ENCODE data around the gene SMCP.
A peak's percentile ranks its signal among the peaks of the same experiment; 100 is the strongest.

SMCP gene

GRCh38 chr1:152886758-152887409 is 8.8 kb downstream of the SMCP start:
- DNase-seq (ENCODE audit: low spot score) = no peak

DNA sequence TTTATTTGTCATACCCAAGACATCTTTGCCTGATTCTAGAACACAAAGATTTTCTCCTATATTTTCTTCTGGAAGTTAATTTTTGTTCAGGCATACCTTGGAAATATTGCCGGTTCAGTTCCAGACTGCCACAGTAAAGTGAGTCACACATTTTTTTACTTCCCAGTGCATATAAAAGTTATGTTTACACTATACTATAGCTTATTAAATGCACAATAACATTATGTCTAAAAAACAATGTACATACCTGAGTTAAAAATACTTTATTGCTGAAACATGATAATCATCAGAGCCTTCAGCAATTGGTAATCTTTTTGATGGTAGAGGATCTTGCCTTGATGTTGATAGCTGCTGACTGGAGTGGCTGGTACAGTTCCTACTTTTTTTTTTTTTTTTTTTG is 10.0 kb downstream of the SMCP start:
- DNase-seq (ENCODE audit: low spot score) = no peak

DNA sequence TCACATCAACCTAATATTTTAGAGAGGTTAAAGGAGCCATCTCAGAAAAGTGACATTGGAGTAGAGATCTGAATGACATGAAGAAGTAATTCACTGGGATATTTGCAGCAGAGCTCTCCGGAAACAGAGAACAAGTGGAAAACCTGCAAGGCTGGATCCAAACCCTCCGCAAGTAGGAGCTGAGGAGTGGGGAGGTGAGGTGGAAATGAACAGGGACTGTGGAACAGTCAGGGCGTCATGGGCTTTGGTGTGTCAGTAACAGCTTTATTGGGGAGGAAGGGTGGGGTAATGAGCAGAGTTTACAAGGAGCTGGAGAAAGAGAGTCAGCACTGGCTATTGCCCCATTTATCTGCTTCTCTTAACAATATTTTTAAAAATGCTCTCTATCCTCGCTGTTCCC is 20.9 kb downstream of the SMCP start:
- no peak for DNase-seq (ENCODE audit: low spot score)

DNA sequence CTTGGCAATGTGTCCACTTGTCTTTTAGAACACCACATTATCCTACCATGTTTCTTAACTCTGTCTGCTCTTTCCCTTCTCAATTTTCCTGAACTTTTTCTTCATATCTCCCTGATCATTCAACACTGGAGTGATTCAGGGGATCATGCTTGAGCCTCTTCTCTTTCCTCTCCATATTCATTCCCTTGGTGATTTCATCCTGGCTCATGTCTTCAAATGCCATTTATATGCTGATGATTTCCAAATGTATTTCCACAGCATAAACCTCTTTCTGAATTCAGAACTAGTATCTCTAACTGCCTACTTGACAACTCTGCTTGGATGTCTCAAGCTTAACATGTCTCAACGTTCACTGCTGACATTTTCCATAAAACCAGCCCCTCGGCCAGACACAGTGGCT is 21.8 kb downstream of the SMCP start:
- no peak for DNase-seq (ENCODE audit: low spot score)

DNA sequence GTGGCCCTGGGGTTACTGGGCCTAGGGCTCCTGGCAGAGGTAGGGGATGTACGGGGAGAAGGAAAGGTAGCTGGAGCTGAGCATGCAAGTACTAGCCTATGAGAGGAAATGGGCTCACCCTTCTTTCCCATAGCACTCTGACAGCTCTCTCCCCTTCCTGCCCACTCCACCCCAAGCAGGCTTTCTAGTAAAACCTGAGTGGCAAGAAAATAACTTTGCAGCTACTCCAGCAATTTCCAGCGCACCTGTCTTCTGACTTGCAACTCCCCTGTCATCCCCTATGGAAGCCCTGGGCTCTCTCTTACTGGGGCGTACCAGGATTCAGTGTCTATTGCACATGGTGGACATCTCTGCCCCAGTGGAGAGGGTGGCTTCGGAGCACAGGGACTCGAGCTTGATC is 23.5 kb downstream of the SMCP start:
- DNase-seq (ENCODE audit: low spot score) = no peak

DNA sequence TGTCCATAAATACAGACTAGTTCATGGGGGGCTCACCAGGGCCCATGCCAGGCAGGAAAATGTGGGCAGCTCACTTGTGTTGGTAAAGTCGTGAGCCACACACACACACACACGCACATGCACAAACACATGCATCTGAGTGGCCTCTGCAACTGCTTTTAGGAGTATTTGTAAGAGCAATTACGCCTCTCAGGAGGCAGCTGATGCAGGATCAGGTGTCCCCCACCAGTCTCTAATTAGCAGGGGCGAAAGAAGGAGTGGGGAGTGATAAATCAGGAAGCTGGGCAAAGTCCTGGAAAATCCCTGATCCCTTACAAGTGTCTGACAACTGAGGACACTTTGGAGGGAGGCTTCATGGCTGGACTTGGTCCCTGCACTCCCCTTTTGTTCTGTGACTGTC is 24.5 kb downstream of the SMCP start:
- no peak for DNase-seq (ENCODE audit: low spot score)

- DNase-seq (ENCODE audit: low spot score) = no peak
These were observed 26.7 kb downstream of the SMCP start for GRCh38 chr1:152904688-152905440.

DNA sequence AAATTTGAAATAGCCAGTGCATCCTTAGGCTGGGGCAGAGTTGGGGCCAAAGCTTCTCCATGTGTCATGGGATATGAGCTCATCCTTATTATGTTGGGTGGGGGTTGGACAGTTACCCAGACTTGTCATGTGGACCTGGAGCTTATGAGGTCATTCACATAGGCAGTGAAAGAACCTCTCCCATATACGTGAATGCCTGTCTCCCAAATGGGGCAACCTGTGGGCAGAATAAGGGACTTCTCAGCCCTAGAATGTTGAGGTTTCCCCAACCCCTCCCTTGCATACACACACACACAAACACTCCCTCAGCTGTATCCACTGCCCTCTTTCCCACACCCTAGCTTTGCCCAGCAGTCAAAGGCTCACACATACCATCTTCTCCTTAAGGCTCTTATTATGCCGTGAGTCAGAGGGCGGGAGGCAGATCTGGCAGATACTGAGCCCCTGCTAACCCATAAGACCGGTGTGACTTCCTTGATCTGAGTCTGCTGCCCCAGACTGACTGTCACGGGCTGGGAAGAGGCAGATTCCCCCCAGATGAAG is 28.0 kb downstream of the SMCP start:
- DNase-seq (ENCODE audit: low spot score) = peak; percentile 74

GRCh38 chr1:152907686-152908601 is 29.8 kb downstream of the SMCP start, which contains the start of gene IVL:
Gene IVL, plus strand, starts transcription at chr1:152908546. Its CDS starts 1,252 bp downstream, at chr1:152909798.
- no peak for DNase-seq (ENCODE audit: low spot score)

DNA sequence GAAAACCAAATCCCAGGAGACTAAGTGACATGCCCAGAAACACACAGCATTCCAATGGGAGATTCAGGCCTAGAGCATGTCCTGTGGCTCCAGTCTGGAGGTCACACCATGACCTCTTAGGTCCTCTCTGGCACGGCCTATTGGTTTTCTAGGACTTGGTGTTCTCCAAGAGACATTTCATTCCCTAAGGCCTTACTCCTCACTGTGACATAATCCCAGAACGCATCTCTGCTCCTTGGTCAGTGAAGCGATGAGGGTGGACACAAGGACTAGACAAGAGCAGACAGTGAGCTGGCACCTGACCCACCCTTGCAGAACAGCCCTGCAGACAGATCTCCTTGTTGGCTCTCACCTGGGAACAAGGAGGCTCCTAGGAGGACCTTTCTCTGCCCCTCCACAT is 31.1 kb downstream of the SMCP start:
- DNase-seq (ENCODE audit: low spot score) = no peak

GRCh38 chr1:152912471-152912870 is 34.3 kb downstream of the SMCP start:
- DNase-seq (ENCODE audit: low spot score) = no peak

DNA sequence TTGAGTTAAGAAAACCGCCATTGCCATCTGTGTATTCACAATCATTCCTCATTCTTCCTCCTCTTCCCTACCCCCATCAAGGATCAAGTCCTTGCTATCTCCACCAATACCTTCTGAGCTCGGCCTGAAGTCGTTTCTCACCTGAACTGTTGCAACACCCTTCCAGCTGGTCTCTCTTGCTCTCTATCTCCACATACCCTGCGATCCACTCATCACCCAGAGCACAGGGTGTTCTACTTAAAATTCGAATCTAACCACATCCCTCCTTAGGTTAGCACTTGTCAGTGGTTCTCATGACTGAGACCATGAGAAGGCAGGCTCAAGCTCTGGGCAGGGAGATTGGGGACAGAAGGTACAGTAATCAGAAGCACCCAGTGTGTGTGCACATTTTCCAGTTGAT is 34.8 kb downstream of the SMCP start:
- DNase-seq (ENCODE audit: low spot score) = no peak

DNA sequence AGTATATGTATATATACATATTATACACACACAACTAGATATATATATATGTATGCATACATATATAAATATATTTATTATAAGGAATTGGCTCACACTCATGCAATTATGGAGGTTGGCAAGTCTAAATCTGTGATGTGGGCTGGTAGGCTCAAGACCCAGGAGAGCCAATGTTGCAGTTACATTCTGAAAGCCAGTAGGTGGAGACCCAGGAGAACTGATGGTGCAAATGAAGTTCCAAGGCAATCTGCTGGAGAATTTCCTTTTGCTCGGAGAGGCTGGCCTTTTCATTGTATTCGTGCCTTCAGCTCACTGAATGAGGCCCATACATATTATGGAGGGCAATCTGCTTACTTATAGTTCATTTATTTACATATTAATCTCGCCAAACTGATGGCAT is 39.7 kb downstream of the SMCP start:
- no peak for DNase-seq (ENCODE audit: low spot score)

- DNase-seq (ENCODE audit: low spot score) = no peak
These were observed 40.9 kb downstream of the SMCP start for GRCh38 chr1:152919071-152919470.

- DNase-seq (ENCODE audit: low spot score) = no peak
These were observed 46.1 kb downstream of the SMCP start for GRCh38 chr1:152924191-152924590.

DNA sequence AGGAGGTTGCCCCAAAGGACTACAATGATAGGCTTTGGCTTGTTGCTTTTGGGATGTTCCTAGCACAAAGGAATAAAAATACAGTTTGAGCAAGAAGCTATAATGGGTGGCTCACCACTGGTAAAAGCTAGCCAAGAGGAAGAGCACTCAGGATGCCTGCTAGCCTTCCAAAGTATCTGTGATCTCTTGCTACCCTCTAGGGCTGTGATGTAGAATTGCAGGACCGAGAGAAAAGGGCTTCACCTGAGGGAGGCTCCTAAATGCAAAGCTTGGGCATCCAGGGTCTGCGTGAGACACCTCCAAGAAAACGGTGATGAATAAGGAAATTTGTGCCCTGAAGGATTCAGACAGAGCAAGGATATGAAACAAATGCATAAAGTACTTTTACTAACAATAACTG is 48.0 kb downstream of the SMCP start:
- DNase-seq (ENCODE audit: low spot score) = peak; percentile 42

DNA sequence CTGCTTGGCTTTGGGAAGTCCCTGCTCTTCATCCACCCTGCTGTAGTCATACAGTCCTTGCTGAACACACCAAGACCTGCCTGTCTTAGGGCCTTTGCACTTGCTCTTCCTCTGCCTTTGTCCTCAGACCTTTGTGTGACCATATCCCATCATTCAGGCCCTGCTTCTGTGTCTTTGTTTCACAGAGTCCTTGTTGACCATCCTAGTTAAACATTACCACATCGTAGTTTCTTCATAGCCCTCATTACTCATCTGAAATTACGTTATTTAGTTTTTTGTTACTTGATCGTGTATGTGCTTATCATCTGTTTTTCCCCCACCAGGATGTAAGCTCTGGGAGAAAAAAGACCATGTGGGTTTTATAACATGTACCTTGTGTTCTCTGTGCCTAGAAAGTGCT is 50.5 kb downstream of the SMCP start:
- no peak for DNase-seq (ENCODE audit: low spot score)

GRCh38 chr1:152932170-152932811 is 54.2 kb downstream of the SMCP start:
- DNase-seq (ENCODE audit: low spot score) = no peak

GRCh38 chr1:152933196-152933595 is 55.1 kb downstream of the SMCP start:
- no peak for DNase-seq (ENCODE audit: low spot score)
